Hepatocyte (in vitro differentiated cells): Measurements from ENCODE around the gene KIAA1217. TPM values are rescaled to one million over a fixed set of nuclear protein-coding genes. Genes with fewer than 3 reads are reported as not detected.

ENCODE experiments used
- DNase-seq: peaks from one replicate; pipeline ENCODE4 v3.0.0-alpha.2; 2016; ENCODE audit warnings: low spot score
- H2AFZ ChIP-seq: fragments of 200-600 bp; sonication (generic); 2 replicates; pipeline ENCODE4 v1.6.0; 2016; ENCODE audit warnings: antibody characterized with exemption, mild to moderate bottlenecking
- H3K27ac ChIP-seq: fragments of 200-600 bp; sonication (generic); 2 replicates; pipeline ENCODE4 v1.5.1; 2016; ENCODE audit warnings: mild to moderate bottlenecking
- H3K27me3 ChIP-seq: fragments of 200-600 bp; sonication (generic); 2 replicates; pipeline ENCODE4 v1.6.1; 2016
- H3K36me3 ChIP-seq: fragments of 200-600 bp; sonication (generic); replicated peaks from 2 replicates; pipeline ENCODE4 v1.5.1; 2016; ENCODE audit warnings: low read depth; ENCODE audit not compliant: insufficient read depth
- H3K4me1 ChIP-seq: fragments of 200-600 bp; sonication (generic); 2 replicates; pipeline ENCODE4 v1.5.1; 2016; ENCODE audit warnings: mild to moderate bottlenecking, moderate library complexity; ENCODE audit not compliant: insufficient read depth
- H3K4me2 ChIP-seq: fragments of 200-600 bp; sonication (generic); 2 replicates; pipeline ENCODE4 v1.6.0; 2016
- H3K4me3 ChIP-seq: fragments of 200-600 bp; sonication (generic); 2 replicates; pipeline ENCODE4 v1.5.1; 2016; ENCODE audit warnings: mild to moderate bottlenecking
- H3K79me2 ChIP-seq: fragments of 200-600 bp; sonication (generic); 2 replicates; pipeline ENCODE4 v1.6.0; 2017; ENCODE audit warnings: mild to moderate bottlenecking
- H3K9me2 ChIP-seq: fragments of 200-600 bp; sonication (generic); replicated peaks from 2 replicates; pipeline ENCODE4 v1.6.0; 2017; ENCODE audit warnings: mild to moderate bottlenecking; ENCODE audit not compliant: insufficient read depth
- H3K9me3 ChIP-seq: fragments of 200-600 bp; sonication (generic); 2 replicates; pipeline ENCODE4 v1.5.1; 2016; ENCODE audit warnings: low read depth, mild to moderate bottlenecking
- H4K20me1 ChIP-seq: fragments of 200-600 bp; sonication (generic); 2 replicates; pipeline ENCODE4 v1.6.0; 2016; ENCODE audit warnings: mild to moderate bottlenecking; ENCODE audit not compliant: insufficient read depth, poor library complexity, severe bottlenecking
- CTCF ChIP-seq: fragments of 200-600 bp; sonication (generic); IDR thresholded peaks from 2 replicates; pipeline ENCODE4 v1.5.1; 2016; ENCODE audit warnings: antibody characterized with exemption, mild to moderate bottlenecking; ENCODE audit not compliant: poor library complexity
- EZH2 ChIP-seq: fragments of 200-600 bp; sonication (generic); IDR thresholded peaks from 2 replicates; pipeline ENCODE4 v1.6.1; 2016; ENCODE audit warnings: antibody characterized with exemption, mild to moderate bottlenecking, borderline replicate concordance
- EZH2phosphoT487 ChIP-seq: fragments of 200-600 bp; sonication (generic); IDR thresholded peaks from one replicate; pipeline ENCODE4 v1.6.1; 2018; ENCODE audit warnings: antibody characterized with exemption, mild to moderate bottlenecking, low read depth, moderate library complexity; ENCODE audit not compliant: unreplicated experiment, severe bottlenecking
- WGBS: methylation state at CpG from one replicate; pipeline ENCODE4 v1.1.6; 2016; ENCODE audit warnings: low lambda C conversion rate; ENCODE audit errors: missing lambda C conversion rate; 5-methylcytosine and 5-hydroxymethylcytosine counted together
- polyA plus RNA-seq: library from polyadenylated mRNA; unstranded; fragments of >200 nt; fragmentation: Nextera tagmentation; extraction: Ambion mirVana; gene quantifications from 2 replicates; pipeline ENCODE4 v1.2.1, GENCODE V29; 2016
- total RNA-seq: library from RNA; depleted of rRNA; stranded (reverse); fragments of >200 nt; gene quantifications from 2 replicates; pipeline ENCODE4 v1.2.3, GENCODE V29; 2014

The KIAA1217 gene
- total and polyA plus RNA-seq, 2 experiments from 2014 or later = 31.6 to 33.2 TPM

- peaks cover 8% of the 10 kb centered on the region for H3K4me1 ChIP-seq
- no peak overlapping the region for H2AFZ ChIP-seq
- no peaks in the 10 kb centered on the region for H3K9me2 ChIP-seq
- H3K27me3 ChIP-seq = no peaks in the 10 kb centered on the region
- no peak overlapping the region for H3K4me2 ChIP-seq
- no peak overlapping the region for H3K27ac ChIP-seq
- no peak for TF ChIP-seq EZH2phosphoT487
- no peak for TF ChIP-seq EZH2
- TF ChIP-seq CTCF = no peak
- H3K79me2 ChIP-seq = peaks cover 43% of the 10 kb centered on the region
- no peak for DNase-seq
- 87% methylated on average over 4 of the region's 4 CpGs for WGBS
- H4K20me1 ChIP-seq = peaks cover 6% of the 10 kb centered on the region
- H3K4me3 ChIP-seq = no peak overlapping the region
- H3K9me3 ChIP-seq = no peaks in the 10 kb centered on the region
- no peaks in the 10 kb centered on the region for H3K36me3 ChIP-seq
Observed at GRCh38 chr10:24306507-24306875, 97.6 kb downstream of the KIAA1217 start.

DNA sequence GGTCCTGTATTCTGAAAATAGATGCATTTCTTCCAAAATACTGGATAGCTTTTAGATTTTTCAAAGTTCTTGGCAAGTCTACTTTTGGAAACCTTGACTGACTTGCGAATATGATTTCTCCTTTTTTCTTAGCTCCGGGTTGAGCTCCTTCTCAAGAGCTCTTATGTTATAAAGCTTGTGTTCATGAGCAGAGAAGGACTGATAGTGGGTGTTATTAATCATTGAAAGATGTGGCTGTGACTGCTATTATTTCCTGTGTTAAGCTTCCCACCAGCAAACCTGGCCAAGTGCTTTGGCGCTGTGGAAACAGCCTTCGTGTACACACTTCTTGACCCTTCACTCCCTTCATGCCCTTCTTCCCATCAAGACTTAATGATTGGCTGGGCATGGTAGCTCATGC, 98.2 kb downstream of the KIAA1217 start:
- H3K36me3 ChIP-seq = no peaks in the 10 kb centered on the region
- no peaks in the 10 kb centered on the region for H3K9me3 ChIP-seq
- TF ChIP-seq EZH2 (no peak), EZH2phosphoT487 (no peak), CTCF (no peak)
- WGBS = 88% methylated on average over 4 of the region's 4 CpGs
- peak overlapping the region; percentile 31 for H3K27ac ChIP-seq
- H2AFZ ChIP-seq = no peak overlapping the region
- peaks cover 41% of the 10 kb centered on the region for H3K79me2 ChIP-seq
- no peaks in the 10 kb centered on the region for H3K27me3 ChIP-seq
- H4K20me1 ChIP-seq = peaks cover 5% of the 10 kb centered on the region
- DNase-seq = no peak
- H3K4me2 ChIP-seq = no peak overlapping the region
- no peak overlapping the region for H3K4me3 ChIP-seq
- H3K9me2 ChIP-seq = no peaks in the 10 kb centered on the region
- peaks cover 8% of the 10 kb centered on the region for H3K4me1 ChIP-seq

GRCh38 chr10:24307696-24308485, 99.0 kb downstream of the KIAA1217 start:
- Histone ChIP-seq H3K4me2 (no peak overlapping the region), H3K27me3 (no peaks in the 10 kb centered on the region), H3K9me3 (no peaks in the 10 kb centered on the region), H4K20me1 (no peaks in the 10 kb centered on the region), H3K4me1 (peaks cover 8% of the 10 kb centered on the region), H3K27ac (peak overlapping the region; percentile 31), H3K36me3 (no peaks in the 10 kb centered on the region), H3K79me2 (peaks cover 36% of the 10 kb centered on the region), H3K4me3 (no peak overlapping the region), H3K9me2 (no peaks in the 10 kb centered on the region), H2AFZ (no peak overlapping the region)
- WGBS = 71% methylated on average over 11 of the region's 11 CpGs
- no peak for DNase-seq
- TF ChIP-seq EZH2 (no peak), CTCF (no peak), EZH2phosphoT487 (no peak)
